Stomach (tissue), 9 donors: ENCODE measurements around the gene DNAH11. TPM values are rescaled to one million over a fixed set of nuclear protein-coding genes. Genes with fewer than 3 reads are reported as not detected.

Source experiments
- DNase-seq, 2 donors: peaks; one replicate each; pipeline versions ENCODE4 v3.0.0 to v3.0.0-alpha.2; 2013 to 2019
- H3K27ac ChIP-seq, 5 donors: fragments of 200-600 bp in 4 of 5; sonication (generic) in 4 of 5; one replicate each; pipeline ENCODE4 v1.5.1; 2013 to 2019; ENCODE audit warnings: mild to moderate bottlenecking in 1 of 5, moderate library complexity in 1 of 5
- H3K27me3 ChIP-seq, 3 donors: fragments of 200-600 bp; sonication (generic); one replicate each; pipeline ENCODE4 v1.5.1; 2017 to 2019; ENCODE audit warnings: mixed run types in 1 of 3
- H3K36me3 ChIP-seq, 4 donors: fragments of 200-600 bp; sonication (generic); 1 replicate in 3 of 4; 2 replicates in 1 of 4; pipeline ENCODE4 v1.5.1; 2016 to 2019
- H3K4me1 ChIP-seq, 4 donors: fragments of 200-600 bp; sonication (generic); one replicate each; pipeline ENCODE4 v1.5.1; 2016 to 2019
- H3K4me3 ChIP-seq, 4 donors: fragments of 200-600 bp; sonication (generic) in 3 of 4; one replicate each; pipeline ENCODE4 v1.5.1; 2016 to 2019; ENCODE audit warnings: mild to moderate bottlenecking in 1 of 4
- H3K9me3 ChIP-seq, 4 donors: fragments of 200-600 bp; sonication (generic); one replicate each; pipeline ENCODE4 v1.5.1; 2016 to 2019
- CTCF ChIP-seq, 7 experiments: fragments of 450-650 bp in 4 of 7; fragments of 200-600 bp in 3 of 7; sonication (generic) in 3 of 7; IDR thresholded peaks; one replicate each; pipeline ENCODE4 v1.5.1; 2016 to 2019; ENCODE audit warnings: antibody characterized with exemption in 7 of 7, control low read depth in 2 of 7, mild to moderate bottlenecking in 1 of 7
- EP300 ChIP-seq: sonication (generic); formaldehyde crosslinking; IDR thresholded peaks from one replicate; pipeline ENCODE4 v1.6.1; 2017; ENCODE audit warnings: antibody characterized with exemption
- POLR2A ChIP-seq, 4 donors: fragments of 450-650 bp; IDR thresholded peaks; one replicate each; pipeline ENCODE4 v1.6.1; 2016; ENCODE audit warnings: antibody characterized with exemption in 4 of 4, control low read depth in 2 of 4, mild to moderate bottlenecking in 1 of 4, moderate library complexity in 1 of 4
- POLR2AphosphoS5 ChIP-seq, 3 donors: sonication (generic); formaldehyde crosslinking; IDR thresholded peaks; one replicate each; pipeline ENCODE4 v1.6.1; 2016; ENCODE audit warnings: antibody characterized with exemption in 3 of 3
- WGBS, 5 donors: extraction: QIAGEN DNeasy Blood & Tissue Kit in 3 of 5; methylation state at CpG; one replicate each; pipeline versions ENCODE4 v1.1.5 to v1.1.7; 2013 to 2018; 5-methylcytosine and 5-hydroxymethylcytosine counted together
- intact Hi-C: fragments of 100-400 bp; cut with DNase I; formaldehyde crosslinking; loops from one replicate; pipeline ENCODE4 v1.15.1; 2023; ENCODE audit warnings: low total_unique reads
- polyA plus RNA-seq, 3 donors: library from polyadenylated mRNA; stranded (reverse); fragments of 200-250 nt; gene quantifications; one replicate each; pipeline ENCODE4 v1.2.3, GENCODE V29; 2013
- total RNA-seq, 5 donors: library from RNA; depleted of rRNA; stranded (reverse); fragments of >200 nt; gene quantifications; one replicate each; pipeline versions ENCODE4 v1.1.0 to v1.2.3, GENCODE V29; 2014 to 2016
- donor health status: healthy with polysubstance abuse.
- donor health status: Bipolar disorder and iron deficiency.
- donor health status: healthy.

The DNAH11 gene
- total and polyA plus RNA-seq, 8 donors = under 0.01 to 2.6 (median 0.45) TPM; not detected in 1

DNA sequence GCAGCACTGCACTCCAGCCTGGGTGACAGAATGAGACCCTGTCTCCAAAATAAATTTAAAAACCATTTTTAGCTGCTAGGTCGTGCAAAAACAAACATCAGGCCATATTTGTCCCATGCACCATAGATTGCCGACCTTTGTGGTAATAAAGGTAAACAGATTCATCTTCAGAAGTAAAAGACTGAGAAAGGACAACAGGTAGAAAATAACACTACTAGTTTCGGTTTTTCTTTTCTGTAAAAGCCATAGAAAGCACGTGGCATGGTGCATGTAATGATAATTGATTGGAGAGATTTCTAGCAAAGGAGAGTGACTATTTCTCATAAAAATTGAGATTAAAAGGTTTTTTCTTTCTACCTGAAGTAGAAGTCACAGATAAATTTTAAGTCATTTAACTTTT is 93.9 kb downstream of the DNAH11 start:
- H3K4me1 ChIP-seq = no peaks in the 10 kb centered on the region
- intact Hi-C loops = no loop called here
- peaks cover 0 to 5% (median 4%) of the 10 kb centered on the region in 4 donors for H3K9me3 ChIP-seq
- no peak overlapping the region for H3K4me3 ChIP-seq
- TF ChIP-seq POLR2AphosphoS5 (IDR thresholded peaks at IDR 0.05) (no peak), CTCF (IDR thresholded peaks at IDR 0.05) (no peak), EP300 (no peak), POLR2A (IDR thresholded peaks at IDR 0.05) (no peak)
- DNase-seq = no peak
- H3K27ac ChIP-seq = no peak overlapping the region
- H3K27me3 ChIP-seq = no peaks in the 10 kb centered on the region
- WGBS, 5 donors = 44 to 58% (median 52%) methylated on average over 4 of the region's 4 CpGs
- no peaks in the 10 kb centered on the region for H3K36me3 ChIP-seq

DNA sequence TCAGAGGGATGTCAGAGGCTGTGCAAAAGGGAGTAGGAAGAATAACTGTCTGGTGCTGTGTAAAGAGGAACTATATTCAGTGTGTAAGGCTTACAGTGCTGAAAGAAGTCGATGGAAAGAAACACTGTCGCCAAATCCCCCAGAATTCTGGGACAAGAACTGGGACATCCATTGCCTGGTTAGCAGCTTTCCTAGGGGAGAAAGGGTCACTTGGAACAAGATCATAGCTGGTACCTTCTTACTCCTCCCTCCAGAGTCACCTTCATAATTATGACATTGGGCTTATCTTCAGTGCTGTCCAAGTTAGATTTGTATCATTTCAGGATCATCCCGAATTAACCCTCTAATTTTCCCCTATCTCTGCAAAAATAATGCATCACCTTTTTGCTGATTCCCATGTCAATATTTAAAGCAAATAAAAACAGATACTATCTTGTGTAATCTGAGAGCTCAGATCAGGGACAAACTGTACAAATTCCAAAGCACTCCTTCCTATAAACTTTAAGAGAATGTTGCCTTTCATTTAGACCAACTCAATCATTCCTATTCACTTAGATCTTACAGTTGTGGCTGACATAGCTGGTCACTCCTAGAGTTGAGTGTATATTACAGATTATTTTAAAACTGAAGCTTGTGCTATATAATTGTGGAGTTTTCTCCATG is 96.5 kb downstream of the DNAH11 start:
- no peaks in the 10 kb centered on the region for H3K27me3 ChIP-seq
- no peak overlapping the region for H3K27ac ChIP-seq
- H3K36me3 ChIP-seq = no peaks in the 10 kb centered on the region
- no peak for DNase-seq
- WGBS, 5 donors = 74 to 83% (median 75%) methylated on average over 3 of the region's 3 CpGs
- TF ChIP-seq POLR2AphosphoS5 (IDR thresholded peaks at IDR 0.05) (no peak), EP300 (no peak), CTCF (IDR thresholded peaks at IDR 0.05) (no peak), POLR2A (IDR thresholded peaks at IDR 0.05) (no peak)
- intact Hi-C loops = no loop called here
- no peaks in the 10 kb centered on the region for H3K9me3 ChIP-seq
- no peaks in the 10 kb centered on the region for H3K4me1 ChIP-seq
- no peak overlapping the region for H3K4me3 ChIP-seq

DNA sequence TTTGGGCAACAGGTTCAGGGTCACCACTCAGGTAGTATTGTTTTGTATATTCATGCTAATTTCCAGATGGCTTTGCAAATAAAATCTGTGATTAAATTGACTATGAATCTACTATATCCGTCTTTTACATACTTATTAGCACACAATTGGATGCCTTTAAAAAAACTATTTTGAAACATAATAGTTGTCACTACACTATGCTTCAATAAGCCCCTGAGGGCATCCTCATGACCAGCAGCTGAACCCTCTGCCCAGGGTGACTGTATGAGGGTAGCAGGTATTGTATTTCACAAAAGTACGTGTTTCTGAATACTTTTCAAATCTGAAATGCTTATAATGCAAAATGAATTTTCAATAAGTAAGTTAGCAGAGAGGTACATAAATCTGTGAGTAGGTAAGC is 97.3 kb downstream of the DNAH11 start:
- Histone ChIP-seq H3K27me3 (no peaks in the 10 kb centered on the region), H3K36me3 (no peaks in the 10 kb centered on the region), H3K27ac (no peak overlapping the region), H3K9me3 (no peaks in the 10 kb centered on the region), H3K4me3 (no peak overlapping the region), H3K4me1 (no peaks in the 10 kb centered on the region)
- TF ChIP-seq POLR2A (IDR thresholded peaks at IDR 0.05) (no peak), EP300 (no peak), CTCF (IDR thresholded peaks at IDR 0.05) (no peak), POLR2AphosphoS5 (IDR thresholded peaks at IDR 0.05) (no peak)
- WGBS, 5 donors = 72 to 83% (median 78%) methylated on average over 2 of the region's 2 CpGs
- DNase-seq = no peak
- intact Hi-C loops = no loop called here

DNA sequence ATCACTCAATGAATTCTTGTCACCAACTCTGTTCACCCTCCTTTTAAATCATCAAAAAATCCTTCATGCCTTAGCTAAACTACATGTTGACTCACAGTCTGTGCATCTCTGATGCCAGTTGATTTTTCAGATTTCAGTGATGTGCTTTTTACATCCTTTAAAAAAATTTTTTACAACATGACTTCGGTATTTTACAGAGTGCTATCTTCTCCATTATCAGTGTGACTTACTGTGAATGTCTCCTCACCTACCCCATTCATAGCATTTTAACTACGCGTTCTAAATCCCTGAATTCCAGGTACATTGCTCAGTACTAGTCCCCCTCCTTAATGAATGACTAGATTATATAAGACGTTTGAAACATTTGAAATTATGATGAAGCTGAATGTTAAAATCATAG is 98.7 kb downstream of the DNAH11 start:
- intact Hi-C loops = no loop called here
- DNase-seq = no peak
- Histone ChIP-seq H3K27ac (no peak overlapping the region), H3K36me3 (no peaks in the 10 kb centered on the region), H3K4me3 (no peak overlapping the region), H3K9me3 (no peaks in the 10 kb centered on the region), H3K4me1 (no peaks in the 10 kb centered on the region), H3K27me3 (no peaks in the 10 kb centered on the region)
- WGBS, 5 donors = 78 to 87% (median 83%) methylated on average over 4 of the region's 4 CpGs
- TF ChIP-seq POLR2A (IDR thresholded peaks at IDR 0.05) = no peak
- TF ChIP-seq EP300 = no peak
- TF ChIP-seq CTCF (IDR thresholded peaks at IDR 0.05) = no peak
- TF ChIP-seq POLR2AphosphoS5 (IDR thresholded peaks at IDR 0.05) = no peak
